ENCODE results near the gene COLEC11.

- TF ChIP-seq RAD21 (IDR thresholded peaks at IDR 0.05; ENCODE audit: low read depth): no peak
- TF ChIP-seq YY1 (IDR thresholded peaks at IDR 0.05; ENCODE audit: low read depth): no peak
- TF ChIP-seq CEBPB (IDR thresholded peaks at IDR 0.05): no peak
- TF ChIP-seq EGR1 (IDR thresholded peaks at IDR 0.05): no peak
Observed at GRCh38 chr2:3666613-3666975, 71.7 kb downstream of the COLEC11 start.
